ENCODE measurements around the gene GRK5.

DNA sequence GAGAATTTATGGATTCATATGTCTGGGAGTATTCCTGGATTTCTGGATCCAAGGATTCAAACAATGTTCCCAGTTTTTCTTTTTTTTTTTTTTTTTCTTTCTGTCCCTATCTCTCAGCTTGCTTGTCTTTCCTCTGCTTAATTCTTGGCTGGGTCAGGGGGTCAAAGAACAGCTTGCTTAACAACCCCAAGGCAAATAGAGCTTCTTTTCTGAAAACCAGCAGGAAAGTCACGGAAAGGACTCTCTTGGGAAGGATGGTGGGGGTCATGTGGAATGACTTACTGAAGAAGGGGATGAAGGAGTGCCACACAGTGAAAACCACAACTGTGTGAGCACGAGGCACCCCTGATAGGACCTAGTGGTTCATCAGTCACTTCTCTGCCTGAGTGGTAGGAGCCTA lies 36.1 kb downstream of the GRK5 start:
- TF ChIP-seq CTCF (conservative IDR thresholded peaks at IDR 0.05; ENCODE audit: low read depth, low read length) (no peak), EZH2phosphoT487 (IDR thresholded peaks at IDR 0.05; ENCODE audit: borderline replicate concordance, low read length) (no peak)
